Nephron progenitor cell (in vitro differentiated cells): ENCODE data around the gene NOS1AP.
A peak's percentile ranks its signal among the peaks of the same experiment; 100 is the strongest.

Experiments
- DNase-seq: peaks from one replicate; pipeline ENCODE4 v3.0.0; 2021
- H3K27ac Mint-ChIP-seq: 2 replicates; pipeline ENCODE4 v1.8.0; 2021; ENCODE audit warnings: mild to moderate bottlenecking, moderate library complexity, mixed read lengths
- H3K27me3 Mint-ChIP-seq: 2 replicates; pipeline ENCODE4 v1.8.0; 2021; ENCODE audit warnings: mild to moderate bottlenecking, low read depth, mixed read lengths; ENCODE audit not compliant: poor library complexity
- H3K36me3 Mint-ChIP-seq: 2 replicates; pipeline ENCODE4 v1.8.0; 2021; ENCODE audit warnings: low read depth, mixed read lengths
- H3K4me1 Mint-ChIP-seq: 2 replicates; pipeline ENCODE4 v1.8.0; 2021; ENCODE audit warnings: mixed read lengths
- H3K4me3 Mint-ChIP-seq: 2 replicates; pipeline ENCODE4 v1.8.0; 2021; ENCODE audit warnings: mild to moderate bottlenecking, moderate library complexity, mixed read lengths
- H3K9me3 Mint-ChIP-seq: 2 replicates; pipeline ENCODE4 v1.8.0; 2021; ENCODE audit warnings: mild to moderate bottlenecking, moderate library complexity, mixed read lengths
- CTCF ChIP-seq: fragments of 200-600 bp; sonication (generic); IDR thresholded peaks from 2 replicates; pipeline ENCODE4 v1.5.0; 2021; ENCODE audit warnings: antibody characterized with exemption

Gene NOS1AP

GRCh38 chr1:162090378-162090777 lies 20.9 kb downstream of the NOS1AP start:
- peaks cover 6% of the 10 kb centered on the region for H3K27me3 Mint-ChIP-seq
- H3K4me3 Mint-ChIP-seq: no peak overlapping the region
- H3K4me1 Mint-ChIP-seq: peaks cover 49% of the 10 kb centered on the region
- H3K36me3 Mint-ChIP-seq: peaks cover 14% of the 10 kb centered on the region
- no peak for DNase-seq
- peaks cover 20% of the 10 kb centered on the region for H3K9me3 Mint-ChIP-seq
- no peak for TF ChIP-seq CTCF
- no peak overlapping the region for H3K27ac Mint-ChIP-seq

GRCh38 chr1:162091681-162092524 lies 22.4 kb downstream of the NOS1AP start:
- Mint-ChIP-seq H3K27ac (peak overlapping the region; percentile 67), H3K27me3 (peaks cover 6% of the 10 kb centered on the region), H3K36me3 (peaks cover 14% of the 10 kb centered on the region), H3K9me3 (peaks cover 20% of the 10 kb centered on the region), H3K4me1 (peaks cover 49% of the 10 kb centered on the region), H3K4me3 (peak overlapping the region; percentile 6)
- no peak for TF ChIP-seq CTCF
- DNase-seq: no peak

- peaks cover 6% of the 10 kb centered on the region for H3K27me3 Mint-ChIP-seq
- peaks cover 43% of the 10 kb centered on the region for H3K4me1 Mint-ChIP-seq
- DNase-seq: no peak
- no peak overlapping the region for H3K4me3 Mint-ChIP-seq
- peaks cover 14% of the 10 kb centered on the region for H3K36me3 Mint-ChIP-seq
- no peak for TF ChIP-seq CTCF
- peaks cover 20% of the 10 kb centered on the region for H3K9me3 Mint-ChIP-seq
- no peak overlapping the region for H3K27ac Mint-ChIP-seq
Measured at GRCh38 chr1:162093095-162093494, 23.6 kb downstream of the NOS1AP start.

- DNase-seq: no peak
- H3K4me3 Mint-ChIP-seq: no peak overlapping the region
- H3K36me3 Mint-ChIP-seq: peaks cover 14% of the 10 kb centered on the region
- H3K27ac Mint-ChIP-seq: peak overlapping the region; percentile 66
- no peak for TF ChIP-seq CTCF
- H3K4me1 Mint-ChIP-seq: peaks cover 43% of the 10 kb centered on the region
- H3K27me3 Mint-ChIP-seq: peaks cover 6% of the 10 kb centered on the region
- H3K9me3 Mint-ChIP-seq: peaks cover 20% of the 10 kb centered on the region
Measured at GRCh38 chr1:162094271-162094670, 24.8 kb downstream of the NOS1AP start.

GRCh38 chr1:162094723-162095122 lies 25.2 kb downstream of the NOS1AP start:
- no peak for DNase-seq
- TF ChIP-seq CTCF: no peak
- Mint-ChIP-seq H3K27me3 (peaks cover 6% of the 10 kb centered on the region), H3K4me3 (no peak overlapping the region), H3K27ac (peak overlapping the region; percentile 71), H3K9me3 (peaks cover 16% of the 10 kb centered on the region), H3K4me1 (peaks cover 43% of the 10 kb centered on the region), H3K36me3 (peaks cover 9% of the 10 kb centered on the region)

- no peak for TF ChIP-seq CTCF
- peaks cover 32% of the 10 kb centered on the region for H3K9me3 Mint-ChIP-seq
- no peak for DNase-seq
- H3K36me3 Mint-ChIP-seq: peaks cover 15% of the 10 kb centered on the region
- H3K27ac Mint-ChIP-seq: no peak overlapping the region
- no peaks in the 10 kb centered on the region for H3K4me1 Mint-ChIP-seq
- H3K4me3 Mint-ChIP-seq: no peak overlapping the region
- peaks cover 3% of the 10 kb centered on the region for H3K27me3 Mint-ChIP-seq
Measured at GRCh38 chr1:162107911-162108310, 38.4 kb downstream of the NOS1AP start.
